ENCODE measurements around the gene DENND5B.
"Not testable (repeated sequence)": the region's sequence is repeated elsewhere in the genome, so short reads cannot be mapped to it uniquely, and the experiment has no call there.

The DENND5B gene

DNA sequence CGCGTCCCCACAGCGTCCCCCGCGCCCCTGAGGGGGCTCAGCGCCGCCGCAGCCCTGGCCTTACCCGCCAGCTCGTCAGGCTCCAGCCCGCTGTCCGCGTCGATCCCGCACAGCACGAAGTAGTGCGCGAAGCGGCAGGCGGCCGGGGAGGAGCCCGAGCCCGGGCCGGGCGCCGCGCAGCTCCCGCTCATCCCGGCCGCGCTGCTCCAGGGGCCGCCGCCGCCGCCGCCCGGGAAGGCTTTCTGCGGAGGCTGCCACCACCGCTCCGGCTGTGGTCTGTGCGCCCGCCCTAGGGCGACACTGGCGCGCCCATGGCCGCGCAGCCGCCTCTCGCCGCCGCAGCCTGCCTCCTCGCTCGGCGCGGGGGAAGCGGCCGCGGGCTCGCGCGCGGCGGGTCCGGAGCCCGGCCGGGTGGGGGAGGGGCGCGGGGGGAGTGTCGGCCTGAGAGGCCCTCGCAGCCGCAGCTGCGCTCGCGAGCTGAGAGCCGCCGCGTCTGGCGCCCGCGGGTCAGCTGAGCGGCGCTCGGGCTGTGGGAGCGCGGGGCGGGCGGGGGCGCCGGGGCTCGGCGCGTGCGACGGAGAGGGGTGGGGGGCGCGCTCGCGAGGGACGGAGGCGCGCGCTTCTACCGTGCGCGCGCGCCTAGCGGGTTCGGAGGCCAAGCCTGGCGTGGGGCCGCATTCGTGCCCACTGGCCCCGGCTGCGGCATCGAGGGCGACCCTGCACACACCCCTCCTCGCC lies at the start of gene DENND5B:
Gene DENND5B, minus strand, starts transcription at position 495 of the 738 bp plus-strand sequence. Its CDS starts 304 bp downstream, at position 191.
- Mint-ChIP-seq H3K27me3 (peaks cover 42% of the 10 kb centered on the region), H3K9me3 (no peaks in the 10 kb centered on the region), H3K36me3 (no peaks in the 10 kb centered on the region), H3K4me3 (peak within 1 kb of the TSS; percentile 86), H3K4me1 (peaks cover 18% of the 10 kb centered on the region), H3K27ac (no peak within 1 kb of the TSS)

DNA sequence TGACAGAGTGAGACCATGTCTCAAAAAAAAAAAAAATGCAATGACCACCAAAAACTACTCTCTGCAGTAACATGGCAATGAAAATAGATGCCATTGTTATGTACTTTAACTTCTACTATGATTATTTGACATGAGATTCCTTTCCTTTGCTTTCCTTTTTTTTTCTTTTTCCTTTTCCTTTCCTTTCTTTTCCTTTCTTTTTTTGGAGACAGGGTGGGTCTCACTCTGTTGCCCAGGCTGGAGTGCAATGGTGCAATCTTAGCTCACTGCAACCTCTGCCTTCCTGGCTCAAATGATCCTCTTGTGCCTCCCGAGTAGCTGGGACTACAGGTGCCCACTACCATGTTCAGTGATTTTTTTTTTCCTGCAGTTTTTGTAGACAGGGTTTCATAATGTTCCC lies 43.7 kb upstream of the DENND5B start:
- Mint-ChIP-seq H3K9me3 (no peaks in the 10 kb centered on the region), H3K27me3 (no peaks in the 10 kb centered on the region), H3K4me3 (no peak overlapping the region), H3K36me3 (no peaks in the 10 kb centered on the region), H3K27ac (no peak overlapping the region), H3K4me1 (peaks cover 7% of the 10 kb centered on the region)

DNA sequence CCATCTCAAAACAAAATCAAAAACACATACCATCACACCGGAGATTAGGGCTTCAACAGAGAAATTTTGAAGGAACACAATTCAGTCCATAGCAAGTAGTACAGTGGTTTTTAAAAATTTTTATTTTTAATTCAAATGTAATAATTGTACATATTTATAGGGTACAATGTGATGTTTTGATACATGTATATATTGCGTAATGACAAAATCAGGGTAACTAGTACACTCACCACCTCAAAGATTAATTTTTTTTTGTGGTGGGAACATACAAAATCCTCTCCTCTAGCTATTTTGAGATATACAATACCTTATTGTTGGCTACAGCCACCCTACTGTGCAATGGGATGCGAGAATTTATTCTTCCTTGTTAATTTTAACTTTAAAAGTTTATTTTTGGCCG lies 42.5 kb upstream of the DENND5B start:
- H3K4me3 Mint-ChIP-seq, result no peak overlapping the region
- no peaks in the 10 kb centered on the region for H3K36me3 Mint-ChIP-seq
- no peaks in the 10 kb centered on the region for H3K9me3 Mint-ChIP-seq
- H3K27me3 Mint-ChIP-seq, result no peaks in the 10 kb centered on the region
- peaks cover 7% of the 10 kb centered on the region for H3K4me1 Mint-ChIP-seq
- H3K27ac Mint-ChIP-seq, result no peak overlapping the region

DNA sequence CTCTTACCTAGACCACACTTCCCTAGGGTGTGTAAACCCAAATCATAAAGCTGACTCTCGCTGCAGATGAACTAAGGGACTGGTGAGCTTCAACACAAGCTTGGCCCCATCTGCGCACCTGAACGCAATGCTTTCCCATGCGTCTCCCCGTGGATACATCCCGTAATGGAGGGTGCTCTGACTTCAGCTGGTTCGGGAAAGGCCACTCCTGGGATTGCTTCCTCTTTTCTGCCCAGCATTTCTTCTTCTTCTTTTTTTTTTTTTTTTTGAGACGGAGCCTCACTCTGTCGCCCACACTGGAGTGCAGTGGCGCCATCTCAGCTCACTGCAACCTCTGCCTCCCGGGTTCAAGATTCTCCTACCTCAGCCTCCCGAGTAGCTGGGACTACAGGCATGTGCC lies 40.9 kb upstream of the DENND5B start:
- Mint-ChIP-seq H3K4me3 (no peak overlapping the region), H3K27ac (no peak overlapping the region), H3K36me3 (no peaks in the 10 kb centered on the region), H3K4me1 (peaks cover 6% of the 10 kb centered on the region), H3K27me3 (no peaks in the 10 kb centered on the region), H3K9me3 (no peaks in the 10 kb centered on the region)

DNA sequence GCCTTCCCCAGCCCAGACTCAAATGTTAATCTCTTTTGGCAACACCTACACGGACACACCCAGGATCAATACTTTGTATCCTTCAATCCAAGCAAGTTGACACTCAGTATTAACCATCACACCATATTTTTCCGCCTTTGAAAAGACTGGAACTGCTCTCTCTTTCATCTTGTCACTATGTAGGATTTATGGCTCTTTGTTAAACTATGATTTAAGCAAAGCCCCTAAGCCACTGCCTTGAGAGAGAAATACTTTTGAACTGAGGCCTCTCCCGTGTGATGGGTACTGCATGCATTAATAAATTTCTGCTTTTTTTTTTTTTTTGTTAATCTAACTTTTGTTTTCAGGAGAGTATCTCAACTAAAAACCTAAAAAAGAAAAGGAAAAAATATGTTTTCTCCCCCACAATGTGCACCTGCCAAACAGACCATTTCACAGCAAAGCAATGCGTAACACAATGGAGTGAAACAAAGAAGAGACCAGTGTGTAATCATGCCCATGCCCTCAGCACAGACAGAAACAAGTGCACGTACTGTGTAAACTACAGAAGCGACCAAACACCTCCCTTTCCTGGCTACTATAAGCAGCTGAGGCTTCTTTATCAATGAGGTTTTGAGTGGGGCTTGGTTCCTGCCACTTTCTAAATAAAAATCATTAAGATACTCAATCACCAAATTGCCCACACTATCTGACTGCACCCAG lies 40.2 kb upstream of the DENND5B start:
- no peak overlapping the region for H3K27ac Mint-ChIP-seq
- H3K9me3 Mint-ChIP-seq, result no peaks in the 10 kb centered on the region
- peaks cover under 1% of the 10 kb centered on the region for H3K4me1 Mint-ChIP-seq
- H3K27me3 Mint-ChIP-seq, result peaks cover 1% of the 10 kb centered on the region
- no peak overlapping the region for H3K4me3 Mint-ChIP-seq
- no peaks in the 10 kb centered on the region for H3K36me3 Mint-ChIP-seq

DNA sequence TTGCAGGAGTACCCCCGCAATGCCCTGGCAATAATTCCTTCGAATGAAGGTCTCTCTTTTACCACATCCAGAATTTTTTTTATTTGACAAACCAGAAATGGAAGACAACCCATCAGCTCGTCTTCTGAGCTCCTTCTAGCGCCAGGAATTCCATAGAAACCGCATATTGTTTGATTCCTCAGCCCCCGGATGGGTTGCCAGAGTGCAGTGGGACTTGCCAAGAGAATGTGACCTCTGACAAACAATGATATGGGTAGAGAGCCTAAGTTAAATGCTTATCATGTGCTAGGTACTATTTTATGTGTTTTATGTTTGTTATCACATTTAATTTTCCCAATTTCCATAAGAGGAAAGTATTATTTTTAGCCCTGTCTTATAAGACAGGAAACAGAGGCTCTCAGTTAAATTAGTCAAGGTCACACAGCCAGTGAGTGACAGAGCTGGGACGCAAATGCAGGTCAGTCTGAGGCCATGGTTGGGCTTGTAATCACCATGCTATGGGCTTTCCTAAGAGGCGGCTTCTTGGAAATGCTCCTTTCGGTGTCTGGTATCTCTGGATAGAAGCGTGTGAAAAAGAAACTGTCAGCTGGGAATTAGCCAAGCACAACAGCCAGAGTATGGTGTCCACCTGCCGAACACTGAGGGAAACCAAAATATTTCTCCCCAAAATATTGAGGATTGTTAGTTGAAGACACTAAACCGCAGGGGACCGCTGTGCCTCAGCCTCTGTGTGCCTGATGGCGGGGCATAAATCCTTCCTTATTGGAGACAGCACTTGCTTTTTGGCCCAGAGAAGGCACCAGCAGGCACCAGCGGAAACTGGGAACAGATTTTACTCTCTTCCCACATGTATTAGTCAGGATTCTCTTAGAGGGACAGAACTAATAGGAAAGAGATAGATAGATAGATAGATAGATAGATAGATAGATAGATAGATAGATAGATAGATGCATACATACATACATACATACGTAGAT lies 39.1 kb upstream of the DENND5B start:
- no peak overlapping the region for H3K4me3 Mint-ChIP-seq
- no peaks in the 10 kb centered on the region for H3K4me1 Mint-ChIP-seq
- no peak overlapping the region for H3K27ac Mint-ChIP-seq
- peaks cover 1% of the 10 kb centered on the region for H3K27me3 Mint-ChIP-seq
- no peaks in the 10 kb centered on the region for H3K36me3 Mint-ChIP-seq
- no peaks in the 10 kb centered on the region for H3K9me3 Mint-ChIP-seq

DNA sequence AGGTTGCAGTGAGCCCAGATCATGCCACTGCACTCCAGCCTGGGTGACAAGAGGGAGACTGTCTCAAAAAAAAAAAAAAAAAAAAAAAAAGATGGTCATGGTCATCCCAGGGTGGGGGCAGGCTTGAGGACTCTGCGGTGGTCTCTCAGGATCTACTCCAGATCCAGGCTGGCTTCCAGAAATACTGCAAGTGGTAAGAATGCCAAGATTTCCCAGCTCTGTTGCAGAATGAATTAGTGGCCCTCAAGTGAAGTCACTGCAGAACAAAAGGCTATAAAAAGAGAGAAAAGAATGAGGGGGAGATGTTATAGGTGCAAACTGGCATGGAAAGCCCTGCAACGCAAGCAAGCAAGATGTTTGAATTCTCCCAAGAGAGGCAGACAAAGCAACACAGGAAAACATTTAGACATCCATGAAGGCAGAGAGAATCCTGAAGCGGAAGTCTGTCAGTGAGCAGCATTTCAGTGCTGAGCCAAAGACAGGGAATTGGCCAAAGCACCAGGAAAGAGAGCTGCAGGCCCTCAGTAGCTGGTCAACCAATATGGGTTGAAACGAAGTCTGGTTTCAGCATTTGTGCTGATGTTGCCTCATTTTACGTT lies 36.6 kb upstream of the DENND5B start:
- Mint-ChIP-seq H3K27ac (no peak overlapping the region), H3K36me3 (no peaks in the 10 kb centered on the region), H3K4me1 (no peaks in the 10 kb centered on the region), H3K27me3 (peaks cover 1% of the 10 kb centered on the region), H3K9me3 (no peaks in the 10 kb centered on the region), H3K4me3 (no peak overlapping the region)

DNA sequence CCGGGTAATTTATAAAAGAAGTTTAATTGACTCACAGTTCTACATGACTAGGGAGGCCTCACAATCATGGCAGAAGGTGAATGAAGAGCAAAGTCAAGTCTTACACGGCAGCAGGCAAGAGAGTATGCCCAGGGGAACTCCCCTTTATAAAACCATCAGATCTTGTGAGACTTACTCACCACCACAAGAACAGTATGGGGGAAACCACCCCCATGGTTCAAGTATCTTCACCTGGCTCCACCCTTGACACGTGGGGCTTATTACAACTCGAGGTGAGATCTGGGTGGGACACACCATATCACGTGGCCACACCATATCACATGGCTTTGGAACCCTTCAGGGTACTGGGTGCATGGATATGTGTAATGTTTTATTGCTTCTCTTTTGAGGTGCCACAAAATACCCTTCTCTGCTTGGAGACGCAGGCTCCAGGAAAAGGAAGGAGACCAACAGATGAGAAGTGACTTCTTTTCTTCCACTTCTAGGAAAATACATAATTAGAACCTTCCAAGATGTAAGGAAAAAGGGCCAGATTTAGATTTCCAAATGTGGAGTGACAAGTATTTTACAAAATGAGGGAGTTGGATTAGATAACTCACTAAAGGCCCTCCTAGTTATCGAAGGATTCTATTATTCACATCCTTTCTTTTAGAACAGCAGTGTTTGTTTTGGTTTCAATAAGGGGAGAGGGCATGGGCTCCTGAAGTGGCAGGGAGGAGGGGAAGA lies 35.5 kb upstream of the DENND5B start:
- H3K4me1 Mint-ChIP-seq, result no peaks in the 10 kb centered on the region
- no peaks in the 10 kb centered on the region for H3K9me3 Mint-ChIP-seq
- H3K27me3 Mint-ChIP-seq, result peaks cover 1% of the 10 kb centered on the region
- no peak overlapping the region for H3K27ac Mint-ChIP-seq
- no peaks in the 10 kb centered on the region for H3K36me3 Mint-ChIP-seq
- no peak overlapping the region for H3K4me3 Mint-ChIP-seq

DNA sequence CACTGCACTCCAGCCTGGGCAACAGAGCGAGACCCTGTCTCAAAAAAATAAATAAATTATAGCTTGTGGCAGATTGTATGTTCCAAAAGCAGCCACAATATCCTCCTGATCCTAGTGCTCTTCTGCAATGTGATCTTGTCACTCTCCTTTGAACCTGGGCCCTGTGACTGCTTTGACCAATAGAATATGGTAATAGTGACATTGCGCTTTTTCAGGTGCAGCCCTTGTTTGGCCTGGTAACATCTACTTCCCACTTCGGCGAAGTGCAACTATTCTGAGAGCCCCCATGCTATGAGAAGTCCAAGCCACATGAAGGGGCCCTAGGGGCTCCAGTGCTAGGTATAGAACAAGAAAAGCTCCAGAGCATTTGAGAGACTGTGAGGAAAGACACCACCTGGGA lies 31.1 kb upstream of the DENND5B start:
- H3K27ac Mint-ChIP-seq, result no peak overlapping the region
- H3K4me3 Mint-ChIP-seq, result no peak overlapping the region
- no peaks in the 10 kb centered on the region for H3K36me3 Mint-ChIP-seq
- H3K4me1 Mint-ChIP-seq, result no peaks in the 10 kb centered on the region
- no peaks in the 10 kb centered on the region for H3K9me3 Mint-ChIP-seq
- peaks cover 7% of the 10 kb centered on the region for H3K27me3 Mint-ChIP-seq

DNA sequence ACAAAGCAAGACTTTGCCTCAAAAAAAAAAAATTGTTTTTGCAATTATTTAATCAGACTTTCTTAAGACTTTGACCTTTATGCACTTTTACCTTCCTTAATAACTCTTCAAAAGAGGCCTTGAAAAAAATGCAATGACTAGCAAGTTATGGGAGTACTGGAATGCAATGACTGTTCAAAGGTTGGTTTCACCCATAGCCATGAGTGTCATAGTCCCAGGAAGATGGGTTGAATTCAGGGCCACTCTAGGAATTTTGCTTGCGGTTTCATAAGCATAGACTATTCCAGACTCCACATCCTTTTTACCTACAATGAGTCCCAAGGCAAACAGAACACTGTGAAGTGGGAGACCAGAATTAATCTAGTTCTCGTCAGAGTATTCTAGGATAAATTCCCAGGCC lies 29.4 kb upstream of the DENND5B start:
- Mint-ChIP-seq H3K4me1 (no peaks in the 10 kb centered on the region), H3K4me3 (no peak overlapping the region), H3K27ac (no peak overlapping the region), H3K9me3 (no peaks in the 10 kb centered on the region), H3K36me3 (no peaks in the 10 kb centered on the region), H3K27me3 (peaks cover 6% of the 10 kb centered on the region)

DNA sequence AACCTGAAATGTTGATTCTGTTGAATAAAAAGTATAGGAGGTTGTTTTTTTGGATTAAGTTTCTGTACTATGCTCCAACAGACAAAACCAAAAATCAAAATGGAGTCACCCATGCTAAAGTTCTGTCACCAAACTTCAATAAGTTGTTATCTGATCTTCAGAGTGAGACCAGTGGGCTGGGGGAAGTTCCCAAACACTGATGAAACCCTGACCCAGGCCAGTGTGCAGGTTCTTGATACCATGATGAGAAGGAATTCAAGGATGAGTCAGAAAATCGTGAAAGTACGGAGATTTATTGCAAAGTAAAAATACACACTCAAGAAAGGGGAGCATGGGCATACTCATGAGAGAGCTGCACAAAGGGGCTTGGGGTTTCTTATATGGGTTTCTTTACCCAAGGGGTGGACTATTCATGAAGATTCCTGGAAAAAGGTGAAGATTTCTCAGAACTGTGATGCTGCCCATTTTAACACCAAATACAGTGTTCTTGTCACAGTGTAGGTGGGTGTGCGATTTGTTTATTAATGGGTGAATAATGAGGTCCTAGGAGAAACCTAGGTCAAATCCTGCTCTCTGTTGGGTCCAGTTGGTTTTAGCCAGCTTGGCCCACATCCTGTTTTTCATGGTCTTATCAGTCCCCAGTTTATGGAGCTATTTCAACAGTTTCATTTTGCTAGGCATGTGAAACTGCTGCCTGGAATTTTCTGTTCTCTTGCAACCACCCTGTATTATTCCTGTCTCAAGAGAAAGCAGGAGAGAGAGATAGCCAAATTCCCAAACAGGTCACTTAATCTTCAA lies 27.5 kb upstream of the DENND5B start:
- Mint-ChIP-seq H3K27me3 (peaks cover 6% of the 10 kb centered on the region), H3K27ac (no peak overlapping the region), H3K36me3 (no peaks in the 10 kb centered on the region), H3K4me1 (no peaks in the 10 kb centered on the region), H3K9me3 (no peaks in the 10 kb centered on the region), H3K4me3 (no peak overlapping the region)

DNA sequence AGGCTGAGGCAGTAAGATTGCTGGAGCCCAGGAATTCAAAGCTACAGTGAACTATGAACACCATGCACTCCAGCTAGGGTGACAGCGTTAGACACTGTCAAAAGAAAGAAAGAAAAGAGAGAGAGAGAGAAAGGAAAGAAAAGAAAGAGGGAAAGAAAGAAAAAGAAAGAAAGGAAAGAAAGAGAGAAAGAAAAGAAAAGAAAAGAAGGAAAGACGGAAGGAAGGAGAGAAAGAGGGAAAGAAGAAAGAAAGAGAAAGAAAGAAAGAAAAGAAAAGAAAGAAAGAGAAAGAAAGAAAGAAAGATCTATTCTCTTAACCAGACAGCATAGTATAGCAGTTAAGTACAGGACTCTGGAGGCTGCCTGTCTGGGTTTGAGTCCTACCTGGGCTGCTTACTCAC lies 21.9 kb upstream of the DENND5B start:
- H3K9me3 Mint-ChIP-seq, result no peaks in the 10 kb centered on the region
- no peak overlapping the region for H3K27ac Mint-ChIP-seq
- no peaks in the 10 kb centered on the region for H3K4me1 Mint-ChIP-seq
- peaks cover 6% of the 10 kb centered on the region for H3K27me3 Mint-ChIP-seq
- H3K4me3 Mint-ChIP-seq, result no peak overlapping the region
- H3K36me3 Mint-ChIP-seq, result no peaks in the 10 kb centered on the region

DNA sequence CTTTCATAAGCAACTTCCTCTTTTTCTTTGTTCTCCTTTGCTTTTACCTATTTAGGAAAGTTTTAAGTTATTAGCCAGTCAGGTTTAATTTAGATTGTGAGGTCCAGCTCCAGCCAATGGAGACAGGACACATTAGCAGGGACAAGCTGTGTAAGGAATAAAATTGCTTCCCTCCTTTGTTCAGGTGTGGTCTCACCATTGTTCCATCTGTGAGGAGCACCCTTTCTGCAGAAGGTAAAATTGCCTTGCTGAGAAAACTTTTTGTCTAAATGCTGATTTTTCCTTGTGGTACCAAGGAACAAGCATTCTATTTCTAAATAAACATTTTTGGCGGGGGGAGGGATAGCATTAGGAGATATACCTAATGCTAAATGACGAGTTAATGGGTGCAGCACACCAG lies 17.4 kb upstream of the DENND5B start:
- H3K9me3 Mint-ChIP-seq, H3K4me1 Mint-ChIP-seq, H3K4me3 Mint-ChIP-seq, H3K36me3 Mint-ChIP-seq, H3K27ac Mint-ChIP-seq: not testable (repeated sequence)
- peaks cover 13% of the 10 kb centered on the region for H3K27me3 Mint-ChIP-seq

DNA sequence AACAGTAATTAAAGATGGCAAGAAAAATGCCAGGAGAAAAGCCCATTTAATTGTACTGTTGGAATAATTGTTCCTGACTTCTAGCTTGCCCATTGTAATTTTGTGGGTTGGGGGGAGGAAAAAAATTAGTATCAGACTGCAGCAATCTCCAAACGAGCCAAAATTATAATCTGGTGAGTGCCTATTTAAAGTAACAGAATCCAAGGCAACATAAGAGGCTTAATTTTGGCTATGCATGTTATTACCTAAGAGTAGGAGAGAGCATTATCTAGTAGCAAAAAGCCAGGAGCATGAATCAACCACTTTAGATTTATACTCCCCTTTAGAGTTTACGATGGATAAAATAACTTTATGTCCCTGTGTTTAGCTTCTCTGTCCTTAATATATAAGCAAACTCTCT lies 14.6 kb upstream of the DENND5B start:
- H3K9me3 Mint-ChIP-seq, result peaks cover 6% of the 10 kb centered on the region
- no peak overlapping the region for H3K27ac Mint-ChIP-seq
- H3K4me1 Mint-ChIP-seq, result no peaks in the 10 kb centered on the region
- H3K4me3 Mint-ChIP-seq, result no peak overlapping the region
- H3K36me3 Mint-ChIP-seq, result peaks cover 3% of the 10 kb centered on the region
- peaks cover 10% of the 10 kb centered on the region for H3K27me3 Mint-ChIP-seq
